H9 (cell line): Measurements from ENCODE around the gene GAS6. TPM values are rescaled to one million over a fixed set of nuclear protein-coding genes. Genes with fewer than 3 reads are reported as not detected.

ENCODE experiments used
- DNase-seq: peaks from one replicate; pipeline ENCODE4 v3.0.0-alpha.2; 2017
- H2AFZ ChIP-seq: one replicate; pipeline ENCODE4 v1.6.1; 2013; ENCODE audit warnings: mild to moderate bottlenecking, low read length, control low read depth, moderate library complexity
- H2AK5ac ChIP-seq: 2 replicates; pipeline ENCODE4 v1.6.1; 2013; ENCODE audit warnings: low read length, control low read depth, mixed read lengths; ENCODE audit not compliant: insufficient read length
- H2BK120ac ChIP-seq: one replicate; pipeline ENCODE4 v1.6.1; 2013; ENCODE audit warnings: low read depth, mild to moderate bottlenecking, low read length, control low read depth, inconsistent platforms; ENCODE audit not compliant: poor library complexity, severe bottlenecking
- H2BK12ac ChIP-seq: 2 replicates; pipeline ENCODE4 v1.6.1; 2013; ENCODE audit warnings: low read length, control low read depth, mixed read lengths, low read depth; ENCODE audit not compliant: insufficient read length
- H2BK15ac ChIP-seq: 2 replicates; pipeline ENCODE4 v1.6.1; 2013; ENCODE audit warnings: low read depth, low read length, control low read depth
- H2BK20ac ChIP-seq: one replicate; pipeline ENCODE4 v1.6.1; 2013; ENCODE audit warnings: low read depth, mild to moderate bottlenecking, low read length, control low read depth, inconsistent platforms; ENCODE audit not compliant: poor library complexity, severe bottlenecking
- H2BK5ac ChIP-seq: 2 replicates; pipeline ENCODE4 v1.6.1; 2013; ENCODE audit warnings: low read length, control low read depth, mixed read lengths; ENCODE audit not compliant: insufficient read length
- H3K14ac ChIP-seq: 2 replicates; pipeline ENCODE4 v1.6.1; 2013; ENCODE audit warnings: low read length, control low read depth; ENCODE audit not compliant: insufficient read depth
- H3K18ac ChIP-seq: 2 replicates; pipeline ENCODE4 v1.6.1; 2013; ENCODE audit warnings: low read depth, mild to moderate bottlenecking, mixed read lengths, low read length, control low read depth; ENCODE audit not compliant: insufficient read length
- H3K23ac ChIP-seq: 2 replicates; pipeline ENCODE4 v1.6.1; 2013; ENCODE audit warnings: low read length, control low read depth, mixed read lengths, low read depth; ENCODE audit not compliant: insufficient read length
- H3K23me2 ChIP-seq: 2 replicates; pipeline ENCODE4 v1.6.1; 2013; ENCODE audit warnings: low read depth, mild to moderate bottlenecking, mixed read lengths, low read length, control low read depth; ENCODE audit not compliant: insufficient read length, poor library complexity, severe bottlenecking
- H3K27ac ChIP-seq: 2 replicates; pipeline ENCODE4 v1.5.1; 2013; ENCODE audit warnings: low read length, control low read depth, mixed read lengths, low read depth; ENCODE audit not compliant: insufficient read length
- H3K27me3 ChIP-seq: 2 replicates; pipeline ENCODE4 v1.6.1; 2013; ENCODE audit warnings: low read length, control low read depth, inconsistent platforms; ENCODE audit not compliant: insufficient read depth
- H3K4ac ChIP-seq: 2 replicates; pipeline ENCODE4 v1.6.1; 2013; ENCODE audit warnings: low read depth, mild to moderate bottlenecking, control low read depth, inconsistent platforms, low read length, moderate library complexity
- H3K4me1 ChIP-seq: 2 replicates; pipeline ENCODE4 v1.6.1; 2013; ENCODE audit warnings: low read length, control low read depth, inconsistent platforms; ENCODE audit not compliant: insufficient read depth
- H3K4me2 ChIP-seq: 2 replicates; pipeline ENCODE4 v1.6.1; 2013; ENCODE audit warnings: low read length, control low read depth, mixed read lengths; ENCODE audit not compliant: insufficient read length, insufficient read depth
- H3K56ac ChIP-seq: 2 replicates; pipeline ENCODE4 v1.6.1; 2013; ENCODE audit warnings: low read depth, mild to moderate bottlenecking, mixed read lengths, low read length, control low read depth; ENCODE audit not compliant: insufficient read length
- H3K79me1 ChIP-seq: 2 replicates; pipeline ENCODE4 v1.6.1; 2013; ENCODE audit warnings: low read depth, mild to moderate bottlenecking, moderate library complexity, low read length, control low read depth, inconsistent platforms; ENCODE audit not compliant: insufficient read depth, poor library complexity, severe bottlenecking
- H3K79me2 ChIP-seq: 2 replicates; pipeline ENCODE4 v1.6.1; 2013; ENCODE audit warnings: low read length, control low read depth, inconsistent platforms; ENCODE audit not compliant: insufficient read depth
- H3K9ac ChIP-seq: 2 replicates; pipeline ENCODE4 v1.6.1; 2013; ENCODE audit warnings: low read length, control low read depth, mixed read lengths; ENCODE audit not compliant: insufficient read length; ENCODE audit errors: extremely low read depth
- H3K9me3 ChIP-seq: one replicate; pipeline ENCODE4 v1.6.1; 2013; ENCODE audit warnings: low read depth, low read length, inconsistent platforms; ENCODE audit not compliant: control insufficient read depth
- H3T11ph ChIP-seq: one replicate; pipeline ENCODE4 v1.6.1; 2013; ENCODE audit warnings: mild to moderate bottlenecking, low read length, control low read depth, inconsistent platforms
- H4K20me1 ChIP-seq: one replicate; pipeline ENCODE4 v1.6.1; 2013; ENCODE audit not compliant: control insufficient read depth, insufficient read length, insufficient read depth
- H4K5ac ChIP-seq: 2 replicates; pipeline ENCODE4 v1.6.1; 2013; ENCODE audit warnings: low read depth, mild to moderate bottlenecking, mixed read lengths, low read length, control low read depth; ENCODE audit not compliant: insufficient read length
- H4K8ac ChIP-seq: replicated peaks from 2 replicates; pipeline ENCODE4 v1.6.1; 2013; ENCODE audit warnings: low read length, control low read depth, mixed read lengths, low read depth; ENCODE audit not compliant: insufficient read length
- H4K91ac ChIP-seq: 2 replicates; pipeline ENCODE4 v1.6.1; 2013; ENCODE audit warnings: low read depth, mild to moderate bottlenecking, moderate library complexity, mixed read lengths, low read length, control low read depth; ENCODE audit not compliant: insufficient read length
- H3K27ac Mint-ChIP-seq, 3 experiments: 2 replicates in 2 of 3; 3 replicates in 1 of 3; pipeline ENCODE4 v1.8.0; 2020 to 2021; ENCODE audit warnings: mixed read lengths in 3 of 3, mild to moderate bottlenecking in 1 of 3, moderate library complexity in 1 of 3
- H3K27me3 Mint-ChIP-seq: 2 replicates; pipeline ENCODE4 v1.8.0; 2021; ENCODE audit warnings: low read depth, mild to moderate bottlenecking, moderate library complexity, mixed read lengths
- H3K36me3 Mint-ChIP-seq, 3 experiments: 2 replicates in 2 of 3; 3 replicates in 1 of 3; pipeline ENCODE4 v1.8.0; 2020 to 2021; ENCODE audit warnings: low read depth in 3 of 3, mixed read lengths in 3 of 3; ENCODE audit not compliant: insufficient read depth in 1 of 3
- H3K4me1 Mint-ChIP-seq, 2 experiments: 2 replicates each; pipeline ENCODE4 v1.8.0; 2020; ENCODE audit warnings: mixed read lengths in 2 of 2
- H3K4me3 Mint-ChIP-seq, 2 experiments: 2 replicates in 1 of 2; 3 replicates in 1 of 2; pipeline ENCODE4 v1.8.0; 2020 to 2021; ENCODE audit warnings: mild to moderate bottlenecking in 2 of 2, mixed read lengths in 2 of 2, moderate library complexity in 1 of 2
- H3K9me3 Mint-ChIP-seq, 2 experiments: 2 replicates in 1 of 2; 3 replicates in 1 of 2; pipeline ENCODE4 v1.8.0; 2020; ENCODE audit warnings: mild to moderate bottlenecking in 2 of 2, mixed read lengths in 2 of 2, moderate library complexity in 1 of 2
- WGBS: extraction: QIAGEN DNeasy Blood & Tissue Kit; methylation state at CpG from one replicate; pipeline ENCODE4 v1.1.7; 2013; ENCODE audit warnings: missing lambda C conversion rate, low lambda C conversion rate, mixed read lengths; ENCODE audit not compliant: insufficient read length; ENCODE audit errors: extremely low coverage; 5-methylcytosine and 5-hydroxymethylcytosine counted together
- total RNA-seq: library from RNA; stranded (reverse); gene quantifications from 2 replicates; pipeline ENCODE4 v1.2.1, GENCODE V29; 2021
- TF ChIP-seq, protein P1 (sequence below): fragments of 200-600 bp; sonication (generic); conservative IDR thresholded peaks from 3 replicates; pipeline ENCODE4 v1.8.0; 2021; ENCODE audit warnings: antibody characterized with exemption, mild to moderate bottlenecking

The GAS6 gene
- total RNA-seq, 1 experiment from 2014 or later, result 20.5 TPM

DNA sequence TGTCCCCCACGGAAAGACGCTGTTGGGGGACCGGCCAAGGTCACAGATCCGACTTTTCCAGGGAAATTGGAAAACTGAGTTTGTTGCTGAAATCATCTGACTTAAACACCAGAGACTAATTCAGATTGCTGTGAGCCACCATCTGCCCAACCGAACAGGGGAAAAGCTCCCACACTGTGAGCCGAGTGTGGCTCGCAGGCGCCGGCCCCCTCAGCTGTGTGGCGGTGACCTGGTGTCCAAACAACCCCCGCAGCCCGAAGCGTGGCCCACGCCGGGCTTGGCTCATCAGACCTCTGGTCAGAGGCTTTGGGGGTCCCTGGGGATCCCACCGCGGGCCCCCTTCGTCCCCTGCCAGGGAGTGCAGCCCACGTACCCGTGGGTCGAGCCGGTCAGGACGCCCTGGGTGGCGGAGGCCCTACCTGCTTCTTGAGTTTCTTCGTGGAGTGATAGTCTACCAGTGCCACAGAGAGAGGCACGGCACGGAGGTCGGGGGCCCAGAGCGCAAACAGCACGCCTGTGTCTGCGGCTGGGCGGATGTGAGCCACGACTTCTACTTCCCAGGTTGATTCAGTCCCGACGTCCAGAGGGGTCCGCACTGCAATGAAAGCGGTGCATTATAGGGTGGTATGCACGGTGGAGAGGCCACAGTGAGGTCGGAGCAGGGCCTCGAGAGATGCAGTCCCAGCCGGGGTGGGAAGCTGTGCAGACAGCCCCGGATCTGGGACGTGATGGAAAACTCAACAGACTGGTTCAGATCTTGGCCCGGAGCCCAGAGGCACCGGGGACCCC, 40.7 kb downstream of the GAS6 start:
- TF ChIP-seq, protein P1, sequence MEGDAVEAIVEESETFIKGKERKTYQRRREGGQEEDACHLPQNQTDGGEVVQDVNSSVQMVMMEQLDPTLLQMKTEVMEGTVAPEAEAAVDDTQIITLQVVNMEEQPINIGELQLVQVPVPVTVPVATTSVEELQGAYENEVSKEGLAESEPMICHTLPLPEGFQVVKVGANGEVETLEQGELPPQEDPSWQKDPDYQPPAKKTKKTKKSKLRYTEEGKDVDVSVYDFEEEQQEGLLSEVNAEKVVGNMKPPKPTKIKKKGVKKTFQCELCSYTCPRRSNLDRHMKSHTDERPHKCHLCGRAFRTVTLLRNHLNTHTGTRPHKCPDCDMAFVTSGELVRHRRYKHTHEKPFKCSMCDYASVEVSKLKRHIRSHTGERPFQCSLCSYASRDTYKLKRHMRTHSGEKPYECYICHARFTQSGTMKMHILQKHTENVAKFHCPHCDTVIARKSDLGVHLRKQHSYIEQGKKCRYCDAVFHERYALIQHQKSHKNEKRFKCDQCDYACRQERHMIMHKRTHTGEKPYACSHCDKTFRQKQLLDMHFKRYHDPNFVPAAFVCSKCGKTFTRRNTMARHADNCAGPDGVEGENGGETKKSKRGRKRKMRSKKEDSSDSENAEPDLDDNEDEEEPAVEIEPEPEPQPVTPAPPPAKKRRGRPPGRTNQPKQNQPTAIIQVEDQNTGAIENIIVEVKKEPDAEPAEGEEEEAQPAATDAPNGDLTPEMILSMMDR, result no peak
- Histone ChIP-seq H4K5ac (no peak overlapping the region), H3K56ac (no peak overlapping the region), H3K79me2 (no peaks in the 10 kb centered on the region), H2BK15ac (no peak overlapping the region), H3K4ac (no peak overlapping the region), H3K23me2 (no peaks in the 10 kb centered on the region), H4K20me1 (no peaks in the 10 kb centered on the region), H4K8ac (no peak overlapping the region), H3K23ac (no peak overlapping the region), H2AK5ac (no peak overlapping the region), H3K14ac (no peak overlapping the region), H3K9me3 (no peaks in the 10 kb centered on the region), H2BK120ac (no peak overlapping the region), H3K4me1 (no peaks in the 10 kb centered on the region), H3T11ph (no peak overlapping the region), H3K27me3 (no peaks in the 10 kb centered on the region), H3K79me1 (no peaks in the 10 kb centered on the region), H2BK20ac (no peak overlapping the region), H4K91ac (no peak overlapping the region), H2AFZ (no peak overlapping the region), H3K27ac (no peak overlapping the region), H2BK5ac (no peak overlapping the region), H2BK12ac (no peak overlapping the region), H3K18ac (no peak overlapping the region), H3K9ac (no peak overlapping the region), H3K4me2 (no peak overlapping the region)
- peak overlapping the region in 2 of 3 experiments; percentile 69 to 75; a peak in 3 of 7 replicates for H3K27ac Mint-ChIP-seq
- H3K4me3 Mint-ChIP-seq, result no peak overlapping the region
- no CpG with 5 or more reads among the region's 45 CpGs for WGBS
- H3K36me3 Mint-ChIP-seq, result peaks cover 2 to 30% (median 28%) of the 10 kb centered on the region in 3 experiments
- no peaks in the 10 kb centered on the region for H3K27me3 Mint-ChIP-seq
- H3K9me3 Mint-ChIP-seq, result no peaks in the 10 kb centered on the region
- no peak for DNase-seq
- H3K4me1 Mint-ChIP-seq, result no peaks in the 10 kb centered on the region
